HS-27A (cell line): ENCODE data around the gene VPS52.
A peak's percentile ranks its signal among the peaks of the same experiment; 100 is the strongest.
"Not testable (repeated sequence)": the region's sequence is repeated elsewhere in the genome, so short reads cannot be mapped to it uniquely, and the experiment has no call there.

ENCODE experiments used
- DNase-seq: peaks from one replicate; pipeline ENCODE4 v3.0.0-alpha.2; 2012; ENCODE audit warnings: low read depth, missing footprints

The VPS52 gene

DNA sequence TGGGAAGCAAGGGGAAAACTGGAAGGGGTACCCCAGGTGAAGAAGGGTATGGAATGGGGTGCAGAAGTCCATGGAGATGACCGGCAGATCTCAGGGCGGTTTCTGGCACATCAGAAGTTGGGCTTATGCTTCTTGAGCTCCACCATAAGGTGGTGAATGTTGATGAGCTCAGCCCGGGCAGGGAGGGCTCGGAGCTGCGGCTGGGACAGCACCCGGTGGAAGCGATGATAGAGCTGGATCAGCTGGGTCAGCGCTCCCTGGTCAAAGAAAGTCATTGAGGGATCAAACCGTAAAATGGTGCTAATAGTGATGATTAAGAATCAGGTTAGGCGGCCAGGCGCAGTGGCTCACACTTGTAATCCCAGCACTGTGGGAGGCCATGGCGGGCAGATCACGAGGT, 20.9 kb downstream of the VPS52 start:
- DNase-seq = no peak

DNA sequence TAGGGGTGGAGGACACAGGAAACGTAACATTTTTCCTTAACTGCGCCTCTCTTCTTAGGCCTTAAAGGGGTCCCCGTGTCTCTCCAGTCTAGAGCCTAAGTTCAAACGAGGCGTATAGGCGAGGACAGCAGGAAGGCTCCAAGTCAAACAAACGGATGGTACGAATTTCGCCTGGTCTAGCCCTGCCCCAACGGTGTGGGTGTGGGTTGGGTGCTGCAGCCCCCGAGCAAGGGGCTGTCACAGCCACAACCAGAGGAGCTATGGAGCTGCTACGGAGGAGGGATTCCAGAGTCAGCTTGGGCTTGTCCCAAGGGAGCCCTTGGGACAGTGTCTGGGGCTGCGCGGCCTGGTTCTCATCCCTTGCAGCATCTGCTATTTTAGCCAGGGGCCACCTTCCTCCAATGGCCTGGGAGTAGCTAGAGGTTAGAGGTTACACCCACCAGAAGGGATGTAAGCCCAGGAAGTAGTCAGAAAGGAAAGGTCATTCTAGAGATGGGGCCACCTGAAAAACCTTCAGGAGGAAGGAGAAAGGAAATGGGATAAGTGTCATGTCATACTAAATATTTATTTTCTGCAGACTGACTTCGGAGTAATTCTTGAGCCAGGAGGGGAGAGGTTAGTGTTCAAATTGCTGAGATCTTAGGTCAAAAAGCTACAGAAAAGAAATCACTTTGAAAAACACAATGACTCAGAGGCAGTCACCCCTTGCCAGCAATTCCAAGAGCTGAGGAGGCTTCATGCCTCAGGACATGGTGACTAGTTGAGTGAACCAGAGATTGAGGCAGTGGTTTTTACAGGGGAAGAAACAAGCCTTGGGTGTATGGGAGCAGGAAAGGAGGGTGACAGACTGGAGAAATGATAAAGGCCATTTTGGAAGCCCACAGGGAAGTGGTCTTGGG, 21.7 kb downstream of the VPS52 start:
- DNase-seq = peak; percentile 47

DNA sequence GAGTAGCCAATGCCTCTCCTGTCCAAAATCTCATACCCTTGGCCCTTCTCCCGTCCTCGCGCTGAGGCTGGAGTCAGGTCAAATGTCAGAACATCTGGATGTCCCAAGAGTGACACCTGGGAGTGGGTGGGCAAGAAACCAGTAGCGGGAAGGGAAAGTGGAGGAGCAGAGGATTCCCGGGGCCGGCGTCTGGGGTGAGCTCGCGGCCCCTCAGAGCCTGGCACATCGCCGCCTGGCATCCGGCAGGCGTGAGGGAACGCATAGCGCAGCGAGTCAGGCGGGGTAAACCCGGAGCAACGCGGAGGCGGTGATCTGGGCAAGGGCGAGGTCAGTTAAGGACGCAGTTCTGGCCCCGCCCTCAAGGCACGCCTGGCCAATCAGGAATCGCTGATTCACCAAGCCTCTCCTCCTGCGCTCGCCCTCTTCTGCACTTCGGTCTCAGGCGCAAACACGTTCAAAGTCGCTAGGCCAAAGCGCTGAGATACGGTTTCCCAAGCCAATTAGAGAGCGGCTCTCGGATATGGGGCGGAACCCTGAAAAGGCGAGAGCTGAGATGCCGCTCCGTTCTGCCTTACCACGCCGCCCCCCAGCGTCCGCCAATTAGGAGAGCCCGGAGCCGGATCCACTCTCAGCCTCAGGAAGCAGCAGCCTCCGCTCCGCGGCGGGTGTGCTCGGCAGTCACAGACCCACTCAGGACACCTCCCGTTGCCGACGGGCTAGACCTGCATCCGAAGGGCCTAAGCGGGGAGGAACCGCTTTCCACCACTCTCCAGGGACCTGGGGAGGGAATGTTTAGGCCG, 22.5 kb downstream of the VPS52 start:
- DNase-seq = peak; percentile 98

DNA sequence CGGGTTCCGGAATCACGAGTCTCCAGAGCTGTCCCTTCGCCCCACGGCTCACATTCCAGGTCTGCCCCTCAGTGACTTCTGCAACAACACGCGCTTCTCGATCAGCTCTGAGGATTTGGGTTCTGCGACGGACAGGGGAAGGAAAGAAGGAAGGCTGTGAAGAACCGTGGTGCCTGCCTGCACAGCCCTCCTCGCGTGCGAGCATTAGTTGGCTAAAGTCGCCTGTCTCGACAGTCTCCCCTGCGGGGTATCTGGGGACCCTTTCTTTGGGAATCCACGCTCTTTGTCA, 23.1 kb downstream of the VPS52 start:
- DNase-seq = peak; percentile 39

DNA sequence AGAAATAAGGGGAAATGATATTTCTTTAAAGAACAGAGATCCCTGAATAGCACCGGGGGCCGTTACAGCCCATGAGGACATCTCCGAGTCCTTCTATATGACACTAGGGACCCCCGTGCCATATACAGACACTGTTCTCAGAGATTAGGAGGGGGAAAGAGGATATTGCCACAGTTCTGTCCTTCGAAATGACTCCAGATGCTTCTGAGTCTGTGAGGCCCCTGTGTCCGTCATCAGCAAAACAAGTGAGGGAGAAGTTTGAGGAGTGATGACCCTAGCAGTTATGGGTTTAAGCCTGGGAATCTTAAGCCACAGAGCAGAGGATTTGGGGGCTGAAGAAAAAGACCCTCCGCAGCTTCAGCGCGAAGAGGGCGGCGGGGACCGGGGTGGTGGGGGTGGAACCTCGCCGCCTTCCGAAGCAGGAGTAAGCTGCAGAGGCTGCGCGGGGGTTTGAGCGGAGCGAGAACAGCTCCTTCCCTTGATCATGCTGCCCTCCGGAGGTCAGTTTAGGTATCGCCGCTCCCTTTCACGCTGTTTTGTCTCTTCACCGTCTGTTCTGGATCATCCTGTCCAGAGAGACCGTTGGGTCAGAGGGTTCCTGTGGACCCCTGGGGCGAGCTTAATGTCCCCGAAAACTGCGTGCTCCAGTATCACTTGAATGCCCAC, 23.6 kb downstream of the VPS52 start:
- DNase-seq = peak; percentile 77

DNA sequence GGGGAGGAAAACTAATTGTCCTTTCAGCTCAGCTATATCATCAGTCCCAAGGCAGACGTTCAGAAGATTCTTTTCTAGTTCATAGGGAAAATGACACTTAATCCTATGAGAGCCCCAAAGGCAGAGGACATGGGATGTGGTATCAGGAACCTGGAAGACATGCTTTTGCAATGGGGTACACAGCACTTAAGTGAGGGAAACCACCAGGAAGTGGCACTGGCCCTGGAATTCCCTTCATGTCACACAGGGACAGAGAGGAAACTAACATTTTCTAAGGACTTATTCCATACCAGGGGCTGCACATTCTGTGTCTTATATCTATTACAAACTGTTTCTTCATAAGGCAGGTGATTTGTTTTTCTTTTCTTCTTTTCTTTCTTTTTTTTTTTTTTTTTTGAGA, 28.2 kb downstream of the VPS52 start:
- DNase-seq = no peak

DNA sequence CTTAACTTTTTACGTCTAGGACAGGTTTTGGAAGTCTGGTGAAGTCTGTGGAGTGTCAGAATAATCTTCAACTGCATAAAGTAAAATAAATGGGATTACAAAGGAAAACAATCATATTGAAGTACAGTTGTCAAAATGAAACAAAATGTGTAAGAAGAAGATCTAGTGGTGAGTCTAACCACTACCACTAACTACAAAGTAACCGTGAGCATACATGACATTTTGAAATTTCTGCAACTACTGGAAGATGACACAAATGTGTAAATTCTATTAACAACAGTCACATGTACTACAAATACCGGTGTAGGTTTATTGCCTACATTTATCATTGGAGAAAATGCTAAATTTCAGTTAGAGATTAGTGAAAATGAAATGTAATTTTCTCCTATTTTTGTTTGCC, 29.7 kb downstream of the VPS52 start:
- DNase-seq = no peak

DNA sequence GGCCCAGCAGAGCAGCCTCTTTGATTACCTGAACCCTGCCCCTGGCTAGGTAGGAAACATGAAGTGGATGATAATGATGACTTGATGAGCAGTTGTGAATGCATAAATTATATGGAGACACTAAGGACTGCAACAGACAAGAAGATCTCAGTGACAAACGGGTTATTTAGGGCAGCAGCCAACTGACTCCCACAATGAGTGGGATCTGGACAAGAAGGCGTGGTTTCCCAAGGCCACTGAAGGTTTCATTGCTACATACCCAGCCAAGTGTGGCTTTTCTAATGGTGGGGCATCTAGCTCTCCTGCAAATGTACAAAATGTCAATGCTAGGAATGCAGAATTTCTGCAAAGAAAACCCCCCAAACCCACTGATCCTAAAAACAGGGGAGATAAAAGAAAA, 33.9 kb downstream of the VPS52 start:
- DNase-seq = no peak

DNA sequence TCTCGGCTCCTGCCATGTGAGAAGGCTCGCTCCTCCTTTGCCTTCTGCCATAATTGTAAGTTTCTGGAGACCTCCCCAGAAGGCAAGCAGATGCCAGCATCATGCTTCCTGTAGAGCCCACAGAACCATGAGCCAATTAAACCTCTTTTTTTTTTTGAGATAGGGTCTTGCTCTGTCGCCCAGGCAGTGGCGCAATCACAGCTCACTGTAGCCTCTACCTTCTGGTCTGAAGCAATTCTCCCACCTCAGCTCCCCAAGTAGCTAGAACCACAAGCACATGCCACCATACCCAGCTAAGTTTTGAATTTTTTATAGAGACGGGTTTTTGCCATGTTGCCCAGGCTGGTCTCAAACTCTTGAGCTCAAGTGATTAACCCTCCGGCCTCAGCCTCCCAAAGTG, 34.8 kb downstream of the VPS52 start:
- no peak for DNase-seq

DNA sequence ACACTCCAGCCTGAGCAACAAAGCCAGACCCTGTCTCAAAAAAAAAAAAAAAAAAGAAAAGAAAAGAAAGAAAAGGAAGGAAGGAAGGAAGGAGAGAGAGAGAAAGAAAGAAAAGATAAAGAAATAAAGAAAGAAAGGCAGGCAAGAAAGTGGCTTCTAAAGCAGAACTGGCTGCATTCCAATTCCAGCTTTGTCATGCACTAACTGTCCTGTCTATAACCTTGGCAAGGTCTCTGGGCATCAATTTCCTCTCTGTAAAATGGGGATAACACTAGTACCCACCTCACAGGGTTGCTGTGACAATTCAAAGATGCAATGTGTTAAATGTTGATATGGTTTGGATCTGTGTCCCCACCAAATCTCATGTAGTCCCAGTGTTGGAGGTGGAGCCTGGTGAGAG, 35.3 kb downstream of the VPS52 start:
- no peak for DNase-seq

DNA sequence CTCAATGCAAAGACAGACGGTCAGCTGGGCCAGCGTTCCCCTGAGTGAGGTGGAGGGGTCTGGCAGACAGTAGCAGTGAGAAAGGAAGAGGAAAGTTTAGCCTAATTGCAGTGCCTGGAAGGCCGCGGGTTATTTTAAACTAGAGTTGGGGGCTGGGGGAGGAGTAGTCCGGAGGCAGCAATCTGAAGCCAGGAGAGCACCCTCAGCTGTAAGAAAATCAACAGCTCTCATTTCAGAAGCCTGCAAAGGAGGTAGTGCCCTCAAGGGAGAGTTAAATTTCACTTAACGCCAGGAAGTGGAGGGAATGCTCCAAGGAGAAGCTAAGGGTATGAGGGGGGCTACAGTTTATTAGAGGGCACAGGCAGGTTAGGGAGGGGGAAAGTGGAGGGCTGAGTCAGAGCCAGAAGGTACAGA, 36.4 kb downstream of the VPS52 start:
- DNase-seq = no peak

DNA sequence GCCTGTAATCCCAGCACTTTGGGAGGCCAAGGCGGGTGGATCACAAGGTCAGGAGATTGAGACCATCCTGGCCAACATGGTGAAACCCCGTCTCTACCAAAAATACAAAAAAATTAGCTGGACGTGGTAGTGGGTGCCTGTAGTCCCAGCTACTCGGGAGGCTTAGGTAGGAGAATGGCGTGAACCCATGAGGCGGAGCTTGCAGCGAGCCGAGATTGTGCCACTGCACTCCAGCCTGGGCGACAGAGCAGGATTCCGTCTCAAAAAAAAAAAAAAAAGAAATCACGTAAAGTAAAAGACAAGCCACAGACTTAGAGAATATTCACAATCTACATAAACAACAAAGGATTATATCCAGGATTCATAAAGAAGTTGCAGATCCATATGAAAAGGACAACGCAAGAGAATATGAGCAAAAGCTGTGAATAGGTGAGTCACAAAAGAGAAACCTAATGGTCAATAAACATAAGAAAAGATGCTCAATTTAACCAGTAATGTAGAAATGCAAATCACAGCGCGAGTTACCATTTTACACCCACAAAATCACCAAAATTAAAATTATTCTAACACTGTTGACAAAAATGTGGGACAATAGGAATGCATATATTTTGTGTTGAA, 45.1 kb downstream of the VPS52 start:
- DNase-seq = not testable (repeated sequence)

DNA sequence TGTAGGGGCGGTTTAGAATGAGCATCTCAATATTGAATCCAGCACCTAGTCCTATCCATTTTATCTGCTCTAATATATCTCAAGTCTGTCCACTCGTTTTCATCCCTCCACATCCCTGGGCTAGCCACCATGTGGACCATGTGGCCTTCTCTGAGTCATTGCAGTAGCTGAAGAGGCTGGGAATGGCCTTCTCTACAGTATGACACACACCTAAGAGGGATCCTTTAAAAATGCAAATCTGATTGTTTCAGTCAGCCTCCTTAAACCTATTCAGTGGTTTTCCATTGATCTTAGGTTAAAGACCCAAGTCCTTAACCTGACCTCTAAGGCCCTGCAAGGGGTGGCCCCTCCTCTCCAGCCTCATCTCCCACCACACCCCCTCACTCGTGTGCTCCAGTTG, 54.0 kb downstream of the VPS52 start:
- no peak for DNase-seq

DNA sequence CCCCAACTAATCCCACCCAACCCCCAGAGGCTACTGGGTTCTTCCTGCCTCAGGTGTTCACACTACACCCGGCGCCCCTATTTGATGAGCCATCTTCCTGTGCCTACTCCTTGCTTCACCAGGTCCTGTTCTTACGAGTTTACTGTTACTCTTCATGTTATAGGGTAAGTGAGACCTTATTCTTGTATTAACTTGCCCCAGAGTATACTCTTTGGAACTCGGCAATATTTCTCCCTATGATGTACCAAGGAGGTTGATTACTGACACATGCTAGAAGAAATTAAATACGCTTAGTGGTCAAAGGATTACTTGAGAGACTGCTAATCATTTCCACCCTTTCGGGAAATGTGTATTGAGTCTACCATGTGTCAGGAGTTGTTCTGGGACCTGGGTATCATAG, 54.4 kb downstream of the VPS52 start:
- DNase-seq = no peak

DNA sequence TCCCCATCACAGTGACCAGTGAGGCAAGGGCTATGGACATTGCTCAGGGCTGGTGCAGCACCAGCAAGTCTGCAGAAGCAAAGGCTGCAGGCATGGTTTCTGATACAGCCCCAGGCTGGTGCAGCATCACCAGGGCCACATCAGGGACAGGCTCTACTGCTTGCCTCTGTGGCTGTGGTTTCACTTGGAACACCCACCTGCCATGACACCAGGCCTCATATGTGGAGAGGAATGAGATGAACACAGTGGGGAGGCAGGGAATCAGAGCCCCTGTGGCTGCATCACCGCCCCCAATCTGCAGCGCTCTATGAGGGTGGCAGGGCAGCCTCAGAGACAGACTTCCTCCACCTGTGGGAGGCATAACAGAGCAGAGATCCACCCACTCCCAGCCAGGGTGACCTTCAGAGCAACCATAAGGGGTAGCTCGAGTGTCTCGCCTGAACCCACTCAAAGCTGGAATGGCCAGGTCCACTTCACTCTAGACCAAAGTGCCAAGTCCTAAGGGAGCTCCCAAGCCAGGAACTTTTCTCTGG, 55.5 kb downstream of the VPS52 start:
- DNase-seq = no peak

DNA sequence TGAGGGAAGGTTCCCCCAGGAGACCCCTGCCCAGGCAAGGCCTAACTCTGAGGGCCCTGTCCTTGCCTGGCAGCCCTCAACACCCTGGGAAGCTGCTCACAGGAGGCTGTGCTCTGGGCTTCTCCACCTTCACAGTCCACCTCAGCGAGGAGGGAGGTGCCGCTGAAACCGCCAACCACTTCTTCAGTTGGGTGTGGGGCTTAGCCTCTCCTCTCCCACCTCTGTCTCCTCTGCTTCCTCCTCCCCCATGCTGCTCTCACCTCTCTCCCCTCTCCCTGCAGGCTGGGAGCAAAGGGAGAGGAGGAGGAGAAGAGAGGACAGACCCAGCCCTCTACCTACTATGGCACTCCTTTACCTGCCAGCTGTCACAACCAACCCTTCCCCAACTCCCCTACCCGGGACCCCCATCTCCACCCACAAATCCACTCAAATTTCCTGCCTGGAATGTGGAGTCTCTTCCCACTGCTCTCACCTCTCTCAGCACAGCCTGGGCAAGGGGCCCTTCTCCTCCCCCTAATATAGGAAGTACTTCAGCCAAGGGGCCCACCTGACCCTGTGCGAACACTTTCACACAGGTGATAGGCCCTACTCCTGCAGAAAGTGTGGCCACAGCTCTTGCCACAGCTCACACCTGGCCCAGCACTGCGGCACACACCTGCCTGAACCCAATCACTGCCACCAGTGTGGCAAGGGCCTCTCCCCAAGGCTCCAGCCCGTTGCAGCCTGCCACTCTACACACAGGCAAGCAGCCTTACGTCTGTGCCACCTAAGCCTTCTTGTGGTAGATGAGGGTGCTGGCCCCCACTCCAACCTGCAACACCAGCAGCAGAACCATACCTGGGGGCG, 56.2 kb downstream of the VPS52 start:
- DNase-seq = no peak

DNA sequence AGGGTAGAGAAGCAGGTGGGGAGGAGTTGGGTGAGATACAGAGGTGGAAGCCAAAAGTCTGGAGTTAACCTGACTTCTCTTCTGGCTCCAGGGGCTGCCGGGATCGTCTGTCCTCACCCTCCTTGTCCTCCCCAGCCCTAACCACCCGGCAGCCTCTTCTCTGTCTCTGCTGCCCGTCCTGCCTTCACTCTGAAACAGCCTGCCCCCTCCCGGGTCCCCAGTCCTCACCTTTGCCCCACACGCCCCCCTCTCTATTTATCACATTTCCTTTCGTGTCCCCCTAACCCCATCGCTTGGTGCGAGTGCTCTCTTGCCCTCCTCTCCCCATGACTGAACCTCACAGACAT, 57.7 kb downstream of the VPS52 start:
- no peak for DNase-seq

DNA sequence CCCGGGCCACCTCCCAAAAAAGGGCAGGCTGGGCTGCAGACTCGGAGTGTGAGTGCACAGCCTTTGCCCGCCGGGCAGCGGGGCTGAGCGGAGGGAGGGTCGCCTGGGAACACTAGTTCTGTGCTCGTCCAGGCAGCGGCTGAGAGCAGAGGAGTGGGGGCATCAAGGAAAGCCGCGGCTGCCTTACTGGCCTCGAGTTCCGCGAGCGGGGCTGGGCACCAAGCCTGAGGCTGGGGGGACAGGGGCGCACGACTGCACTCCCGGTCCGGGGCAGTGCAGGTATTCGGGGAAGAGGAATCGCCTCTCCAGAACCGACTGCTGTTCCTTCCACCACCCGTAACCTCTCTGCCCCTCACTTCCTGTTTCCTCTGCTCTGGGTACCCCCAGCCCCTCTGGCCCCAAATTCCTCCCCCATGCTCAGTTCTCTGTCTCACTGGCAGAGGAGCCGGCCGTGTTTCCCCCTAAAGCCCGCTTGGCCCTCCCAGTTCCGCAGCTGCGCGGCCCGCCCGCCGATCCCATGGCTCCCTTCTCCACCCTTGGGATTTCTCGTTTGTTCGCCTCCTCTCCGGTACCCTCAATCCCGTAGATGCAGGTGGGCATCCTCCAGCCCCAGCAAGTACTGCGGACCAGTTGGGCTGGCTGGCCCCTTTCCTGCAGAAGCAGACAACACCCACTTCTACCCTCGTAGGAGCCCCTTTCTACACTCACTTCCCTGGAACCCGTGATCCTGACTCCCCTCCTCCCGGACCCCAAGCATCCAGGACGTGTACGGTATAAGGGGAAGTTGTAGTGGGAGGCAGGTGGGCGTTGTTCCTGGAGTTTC, 58.3 kb downstream of the VPS52 start:
- no peak for DNase-seq

DNA sequence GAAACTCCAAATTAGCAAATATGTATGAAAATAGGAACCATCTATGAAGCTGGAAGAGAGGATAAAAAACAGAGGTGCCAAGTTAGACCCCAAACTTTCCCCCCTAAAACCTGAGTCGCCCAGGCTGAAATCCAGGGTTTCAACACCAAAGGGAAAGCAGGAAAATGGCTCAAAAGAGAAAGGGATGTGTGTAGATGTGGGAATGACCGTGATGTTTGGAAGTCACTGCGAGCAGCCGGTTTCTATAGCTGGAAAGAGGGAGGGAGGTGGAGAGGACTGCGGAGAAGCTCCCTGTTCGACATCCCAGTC, 58.9 kb downstream of the VPS52 start:
- no peak for DNase-seq

DNA sequence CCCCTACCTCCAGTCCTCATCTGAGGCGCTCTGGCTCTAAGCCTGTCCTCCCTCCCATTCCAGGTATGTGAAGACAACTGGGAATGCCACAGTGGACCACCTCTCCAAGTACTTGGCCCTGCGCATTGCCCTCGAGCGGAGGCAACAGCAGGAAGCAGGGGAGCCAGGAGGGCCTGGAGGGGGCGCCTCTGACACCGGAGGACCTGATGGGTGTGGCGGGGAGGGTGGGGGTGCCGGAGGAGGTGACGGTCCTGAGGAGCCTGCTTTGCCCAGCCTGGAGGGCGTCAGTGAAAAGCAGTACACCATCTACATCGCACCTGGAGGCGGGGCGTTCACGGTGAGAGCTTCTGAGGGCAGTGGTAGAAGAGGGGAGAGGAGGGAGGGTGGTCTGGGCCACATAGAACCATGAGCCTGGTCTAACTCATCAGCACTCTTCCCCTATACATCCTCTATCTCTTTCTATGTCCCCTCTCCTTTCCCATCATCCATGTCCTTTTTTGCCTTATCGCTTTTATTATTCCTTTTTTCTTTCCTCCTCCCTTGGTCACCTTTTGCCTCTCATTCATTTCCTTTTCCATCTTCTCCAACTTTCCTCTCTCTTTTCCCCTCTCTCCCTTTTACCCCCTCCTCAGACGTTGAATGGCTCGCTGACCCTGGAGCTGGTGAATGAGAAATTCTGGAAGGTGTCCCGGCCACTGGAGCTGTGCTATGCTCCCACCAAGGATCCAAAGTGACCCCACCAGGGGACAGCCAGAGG, 59.8 kb downstream of the VPS52 start:
- no peak for DNase-seq
